Measurements from ENCODE around the gene GPR62. TPM values are rescaled to one million over a fixed set of nuclear protein-coding genes. Genes with fewer than 3 reads are reported as not detected.

Gene GPR62
- total RNA-seq, 2 donors from 2014 or later, result 0.12 to 0.82 TPM

DNA sequence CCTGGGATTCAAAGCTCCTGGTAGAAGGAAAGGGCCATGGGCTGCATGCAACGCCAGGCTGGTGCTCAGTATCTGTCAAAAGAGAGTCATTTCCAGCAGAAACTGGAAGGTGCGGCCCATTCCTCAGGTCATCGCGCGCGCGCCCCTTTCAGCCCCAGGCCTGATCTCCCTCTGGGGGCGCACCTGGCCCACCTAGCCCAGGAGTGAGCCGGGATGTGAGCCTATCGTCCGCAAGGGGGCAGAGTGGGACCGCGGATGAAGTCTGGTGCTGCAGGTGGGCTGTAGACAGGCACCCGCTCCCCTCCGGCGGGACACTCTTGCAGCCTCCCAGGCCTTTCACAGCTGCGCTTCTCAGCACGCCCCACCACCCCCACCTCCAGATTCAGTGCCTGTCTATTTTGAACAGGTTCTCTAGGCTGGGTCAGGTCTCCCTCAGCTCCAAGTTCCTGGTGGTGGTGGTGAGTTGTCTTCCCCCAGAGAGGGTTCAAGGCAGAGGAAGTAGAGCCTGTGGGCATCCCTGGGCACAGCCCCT lies 46.3 kb downstream of the GPR62 start:
- peaks cover 0 to 35% of the 10 kb centered on the region in 2 donors for H3K4me1 ChIP-seq
- TF ChIP-seq, protein P1, sequence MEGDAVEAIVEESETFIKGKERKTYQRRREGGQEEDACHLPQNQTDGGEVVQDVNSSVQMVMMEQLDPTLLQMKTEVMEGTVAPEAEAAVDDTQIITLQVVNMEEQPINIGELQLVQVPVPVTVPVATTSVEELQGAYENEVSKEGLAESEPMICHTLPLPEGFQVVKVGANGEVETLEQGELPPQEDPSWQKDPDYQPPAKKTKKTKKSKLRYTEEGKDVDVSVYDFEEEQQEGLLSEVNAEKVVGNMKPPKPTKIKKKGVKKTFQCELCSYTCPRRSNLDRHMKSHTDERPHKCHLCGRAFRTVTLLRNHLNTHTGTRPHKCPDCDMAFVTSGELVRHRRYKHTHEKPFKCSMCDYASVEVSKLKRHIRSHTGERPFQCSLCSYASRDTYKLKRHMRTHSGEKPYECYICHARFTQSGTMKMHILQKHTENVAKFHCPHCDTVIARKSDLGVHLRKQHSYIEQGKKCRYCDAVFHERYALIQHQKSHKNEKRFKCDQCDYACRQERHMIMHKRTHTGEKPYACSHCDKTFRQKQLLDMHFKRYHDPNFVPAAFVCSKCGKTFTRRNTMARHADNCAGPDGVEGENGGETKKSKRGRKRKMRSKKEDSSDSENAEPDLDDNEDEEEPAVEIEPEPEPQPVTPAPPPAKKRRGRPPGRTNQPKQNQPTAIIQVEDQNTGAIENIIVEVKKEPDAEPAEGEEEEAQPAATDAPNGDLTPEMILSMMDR (IDR thresholded peaks at IDR 0.05), result peak; percentile 85 to 95
- no peak overlapping the region for H3K4me3 ChIP-seq
- no peaks in the 10 kb centered on the region for H3K27me3 ChIP-seq
- peak; percentile 81 for DNase-seq (ENCODE audit: low spot score)
- H3K9me3 ChIP-seq, result no peaks in the 10 kb centered on the region
- no peak overlapping the region for H3K27ac ChIP-seq
- H3K36me3 ChIP-seq, result no peaks in the 10 kb centered on the region

DNA sequence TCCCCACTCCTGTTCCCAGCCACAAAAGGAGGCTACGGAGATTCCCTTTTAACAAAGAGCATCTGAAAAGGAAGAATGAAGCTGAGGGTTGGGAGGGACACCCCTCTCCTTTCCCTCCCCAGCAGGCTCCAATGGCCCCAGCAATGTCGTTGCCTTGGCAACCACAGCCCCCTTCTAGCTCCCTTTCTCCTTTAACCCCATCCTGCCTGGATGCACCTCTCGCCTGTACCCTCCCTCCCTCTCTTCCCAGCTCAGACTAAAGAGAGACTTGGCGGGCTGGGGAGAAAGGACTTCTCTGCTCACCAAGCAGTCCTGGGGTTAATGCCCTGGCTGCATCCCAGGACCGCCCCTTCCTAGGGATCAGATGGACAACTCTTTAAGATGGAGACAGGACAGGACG lies 47.6 kb downstream of the GPR62 start:
- Histone ChIP-seq H3K4me3 (no peak overlapping the region), H3K4me1 (peaks cover 0 to 47% of the 10 kb centered on the region in 2 donors), H3K36me3 (no peaks in the 10 kb centered on the region), H3K9me3 (no peaks in the 10 kb centered on the region), H3K27ac (no peak overlapping the region), H3K27me3 (no peaks in the 10 kb centered on the region)
- no peak for DNase-seq (ENCODE audit: low spot score)
- TF ChIP-seq, protein P1 (IDR thresholded peaks at IDR 0.05), result no peak

DNA sequence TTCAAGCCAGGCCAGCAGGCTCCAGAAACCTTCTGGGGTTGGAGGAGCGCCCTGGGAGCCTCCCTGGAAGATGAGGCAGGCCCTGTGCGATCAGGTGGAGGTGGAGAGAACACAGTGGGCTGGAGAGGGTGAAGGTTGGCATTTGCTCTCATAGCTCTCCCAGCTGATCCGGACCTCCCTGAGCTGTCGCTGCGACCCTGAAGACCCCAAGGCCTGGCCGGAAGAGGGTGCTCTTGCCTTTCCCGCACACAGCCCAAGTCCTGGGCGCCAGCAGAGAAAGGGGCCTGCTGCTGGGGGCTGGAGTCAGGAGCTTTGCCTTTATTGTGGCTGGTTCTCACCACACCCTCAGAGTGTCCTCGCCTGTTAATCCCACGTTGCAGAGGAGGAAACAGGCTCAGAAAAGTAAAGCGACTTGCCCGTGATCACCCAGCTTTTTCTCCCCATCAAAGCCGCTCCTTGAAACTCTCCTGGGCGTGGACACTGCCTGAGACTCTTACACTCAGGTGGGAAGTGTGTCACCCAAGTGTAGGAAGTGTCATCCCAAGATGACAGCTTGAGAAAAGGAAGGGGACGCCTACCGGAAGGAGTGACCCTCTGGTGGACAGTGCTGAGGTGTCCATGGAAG lies 49.1 kb downstream of the GPR62 start:
- no peaks in the 10 kb centered on the region for H3K9me3 ChIP-seq
- H3K27ac ChIP-seq, result peak overlapping the region; percentile 61 to 74

DNA sequence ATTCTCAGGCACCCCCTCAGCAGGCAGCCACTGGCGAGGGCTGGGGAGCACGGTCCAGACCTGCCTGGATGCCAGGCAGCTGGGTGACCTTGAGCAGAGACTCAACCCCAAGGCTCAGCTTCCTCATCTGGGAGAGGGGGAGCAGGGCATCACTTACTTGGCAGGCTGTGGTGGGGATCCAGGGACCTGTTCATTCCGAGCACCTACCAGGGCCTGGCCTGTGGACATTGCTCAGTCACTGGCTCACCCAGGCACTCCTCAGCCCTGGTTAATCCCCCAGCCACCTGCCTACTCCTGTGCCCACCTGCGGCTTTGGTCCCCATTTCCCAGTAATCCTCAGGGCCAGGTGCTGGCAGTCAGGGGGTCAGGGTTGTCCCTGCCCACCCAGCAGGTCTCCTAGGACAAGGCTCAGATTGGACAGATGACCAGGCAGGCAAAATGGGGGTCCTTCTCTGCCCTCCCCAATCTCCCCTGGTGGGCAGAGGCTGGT lies 49.8 kb downstream of the GPR62 start:
- H3K4me1 ChIP-seq, result peaks cover 0 to 50% of the 10 kb centered on the region in 2 donors
- no peak for DNase-seq (ENCODE audit: low spot score)
- H3K27me3 ChIP-seq, result no peaks in the 10 kb centered on the region
- TF ChIP-seq, protein P1 (IDR thresholded peaks at IDR 0.05), result no peak
- H3K4me3 ChIP-seq, result no peak overlapping the region
- H3K27ac ChIP-seq, result peak overlapping the region; percentile 61 to 74
- H3K36me3 ChIP-seq, result no peaks in the 10 kb centered on the region
- no peaks in the 10 kb centered on the region for H3K9me3 ChIP-seq

More for the DNA sequence above, 49.1 kb downstream of the GPR62 start:
- Histone ChIP-seq H3K36me3 (no peaks in the 10 kb centered on the region), H3K4me3 (no peak overlapping the region), H3K27me3 (no peaks in the 10 kb centered on the region), H3K4me1 (peaks cover 0 to 50% of the 10 kb centered on the region in 2 donors)
- TF ChIP-seq, protein P1 (IDR thresholded peaks at IDR 0.05), result peak; percentile 45 to 86
- DNase-seq (ENCODE audit: low spot score), result no peak

DNA sequence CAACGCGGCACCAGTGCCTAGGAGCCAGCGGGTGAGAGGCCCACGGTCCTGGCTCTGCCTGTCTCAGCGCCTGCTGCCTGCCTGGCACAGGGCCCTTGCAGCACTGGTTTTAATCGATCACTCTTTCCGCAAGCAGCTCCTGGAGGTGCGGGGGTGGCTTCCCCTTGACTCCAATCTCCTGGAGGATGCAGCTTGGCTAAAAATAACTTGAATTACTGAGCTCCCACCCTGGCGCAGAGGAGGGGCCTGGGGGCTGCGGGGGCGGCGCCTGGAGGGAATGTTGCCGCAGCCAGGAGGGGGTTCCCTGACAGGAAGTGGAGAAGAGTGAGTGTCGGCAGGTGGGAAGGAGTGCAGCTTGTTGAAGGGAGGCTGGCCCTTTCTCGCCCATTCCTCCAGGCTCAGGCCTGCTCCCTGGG lies 50.4 kb downstream of the GPR62 start:
- H3K27me3 ChIP-seq, result no peaks in the 10 kb centered on the region
- H3K36me3 ChIP-seq, result no peaks in the 10 kb centered on the region
- peak overlapping the region; percentile 61 to 74 for H3K27ac ChIP-seq
- TF ChIP-seq, protein P1 (IDR thresholded peaks at IDR 0.05), result no peak
- DNase-seq (ENCODE audit: low spot score), result no peak
- peaks cover 0 to 50% of the 10 kb centered on the region in 2 donors for H3K4me1 ChIP-seq
- peak overlapping the region in 1 of 2 donors; percentile 11 for H3K4me3 ChIP-seq
- no peaks in the 10 kb centered on the region for H3K9me3 ChIP-seq
